HG03521 (cell line): Measurements from ENCODE around the gene MAPK7.

Experiments
- ATAC-seq: cut with Tn5 transposase; IDR thresholded peaks from one replicate; pipeline ENCODE4 v1.9.1; 2021; ENCODE audit warnings: mild to moderate bottlenecking, moderate library complexity; ENCODE audit not compliant: unreplicated experiment

MAPK7 gene

DNA sequence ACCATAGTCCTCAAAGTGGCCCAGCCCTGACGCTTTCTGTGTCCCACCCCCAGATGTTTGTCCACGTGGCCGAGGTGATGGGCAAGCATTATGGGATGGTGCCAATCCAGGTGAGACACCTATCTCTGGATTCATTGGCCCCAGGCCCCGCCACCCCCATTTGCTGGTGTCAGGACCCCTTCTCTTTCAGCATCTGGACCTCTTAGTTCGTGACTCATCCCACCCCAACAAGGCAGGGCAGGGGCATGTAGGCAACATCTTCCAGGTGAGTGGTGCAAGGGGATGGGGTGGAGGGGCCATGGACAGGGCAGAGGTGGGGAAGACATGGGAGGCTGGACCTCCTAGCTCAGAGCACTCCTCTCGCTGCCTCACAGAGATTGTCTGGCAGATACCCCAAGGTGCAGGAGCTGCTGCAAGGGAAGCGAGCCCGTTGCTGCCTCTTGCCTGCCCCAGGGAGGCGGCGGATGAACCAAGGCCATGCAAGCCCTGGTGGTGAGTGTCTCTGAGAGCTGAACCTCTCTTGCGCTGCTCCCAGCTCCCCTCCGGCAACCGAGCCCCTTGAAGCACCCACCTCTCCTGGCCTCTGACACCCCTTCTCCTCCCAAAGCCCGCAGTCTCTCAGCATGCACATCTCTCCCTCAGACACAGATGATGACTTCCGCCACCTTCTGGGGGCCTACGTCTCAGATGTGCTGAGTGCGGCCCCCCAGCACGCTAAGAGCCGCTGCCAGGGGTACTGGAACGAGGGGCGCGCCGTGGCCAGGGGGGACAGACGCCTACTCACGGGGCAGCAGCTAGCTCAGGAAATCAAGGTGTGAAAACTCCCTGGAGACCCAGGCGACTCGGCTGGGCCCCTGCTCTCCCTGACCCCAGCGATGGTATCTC is 36.3 kb downstream of the MAPK7 start:
- no peak for ATAC-seq

- no peak for ATAC-seq
These were observed 37.0 kb downstream of the MAPK7 start for GRCh38 chr17:19415311-19415710.

DNA sequence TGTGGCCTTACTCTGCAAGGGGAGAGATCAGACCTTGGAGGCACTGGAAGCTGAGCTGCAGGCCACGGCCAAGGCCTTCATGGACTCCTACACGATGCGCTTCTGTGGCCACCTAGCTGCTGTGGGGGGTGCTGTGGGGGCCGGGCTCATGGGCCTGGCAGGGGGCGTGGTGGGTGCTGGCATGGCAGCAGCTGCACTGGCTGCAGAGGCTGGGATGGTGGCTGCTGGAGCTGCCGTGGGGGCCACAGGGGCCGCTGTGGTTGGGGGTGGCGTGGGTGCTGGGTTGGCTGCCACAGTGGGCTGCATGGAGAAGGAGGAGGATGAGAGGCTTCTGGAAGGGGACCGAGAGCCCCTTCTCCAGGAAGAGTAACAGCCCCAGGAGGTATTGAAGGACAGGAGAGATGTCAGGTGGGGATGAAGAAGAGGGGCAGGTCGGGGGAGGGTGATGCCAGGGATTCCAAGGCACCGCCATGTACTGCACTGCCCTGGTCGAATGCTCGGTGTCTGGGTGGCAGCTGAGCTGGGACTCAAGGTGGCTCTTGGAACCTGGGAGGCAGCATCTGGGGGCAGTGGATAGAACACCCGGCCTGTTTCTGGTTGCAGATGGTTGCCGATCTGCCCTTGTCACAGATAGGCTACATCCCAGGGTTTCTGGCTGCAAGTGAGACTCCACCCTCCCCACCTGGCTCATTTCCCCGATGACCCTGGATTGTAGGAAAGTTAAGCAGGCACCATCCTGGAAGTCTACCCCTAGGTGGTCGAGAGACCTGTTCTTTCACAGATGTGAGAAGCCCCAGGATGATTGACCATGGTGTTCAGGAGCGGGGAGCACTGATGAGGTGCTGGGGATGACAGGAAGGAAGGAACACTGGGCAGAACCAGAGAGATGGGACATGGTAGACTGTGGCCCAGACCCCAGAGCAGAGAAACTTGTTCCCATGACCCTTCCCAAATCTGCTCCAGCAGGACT is 37.8 kb downstream of the MAPK7 start:
- ATAC-seq, result no peak

GRCh38 chr17:19417611-19418010 is 39.3 kb downstream of the MAPK7 start:
- ATAC-seq, result no peak

DNA sequence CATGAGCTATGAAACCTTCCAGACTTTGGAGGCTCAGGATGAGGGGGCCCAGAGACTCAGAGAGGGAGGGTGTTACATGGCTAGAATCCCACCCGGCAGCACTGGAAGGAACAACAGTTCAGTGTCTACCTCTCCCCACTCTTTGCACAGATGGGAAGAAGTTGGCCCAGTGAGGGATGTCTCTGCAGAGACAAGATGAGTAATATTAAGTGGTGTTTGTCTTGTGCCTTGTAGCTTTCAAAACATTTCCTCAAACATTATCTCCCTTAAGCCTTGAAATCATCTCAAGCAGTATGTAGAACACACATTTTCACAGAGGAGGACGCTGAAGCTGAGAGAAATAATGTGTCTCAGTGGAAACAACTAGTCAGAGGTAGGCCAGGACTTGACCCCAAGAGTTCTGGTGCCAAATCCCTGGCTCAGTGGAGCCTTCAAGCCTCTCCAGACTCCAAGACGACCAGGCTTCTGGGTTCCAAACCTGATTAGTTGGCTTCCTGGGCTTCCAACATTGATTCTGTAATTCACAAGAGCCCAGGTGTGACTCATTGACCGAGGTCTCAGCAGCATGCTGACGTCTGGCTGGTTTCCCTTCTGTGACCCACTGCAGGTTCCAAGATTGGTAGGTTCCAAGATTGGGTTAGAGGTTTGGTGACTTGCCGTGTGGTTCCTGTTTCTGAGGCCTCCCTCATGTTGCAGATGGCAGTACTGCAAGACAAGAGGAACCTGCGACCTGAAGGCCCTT is 40.1 kb downstream of the MAPK7 start:
- no peak for ATAC-seq

GRCh38 chr17:19421219-19421618 is 42.9 kb downstream of the MAPK7 start:
- no peak for ATAC-seq

GRCh38 chr17:19421926-19422325 is 43.6 kb downstream of the MAPK7 start:
- no peak for ATAC-seq

DNA sequence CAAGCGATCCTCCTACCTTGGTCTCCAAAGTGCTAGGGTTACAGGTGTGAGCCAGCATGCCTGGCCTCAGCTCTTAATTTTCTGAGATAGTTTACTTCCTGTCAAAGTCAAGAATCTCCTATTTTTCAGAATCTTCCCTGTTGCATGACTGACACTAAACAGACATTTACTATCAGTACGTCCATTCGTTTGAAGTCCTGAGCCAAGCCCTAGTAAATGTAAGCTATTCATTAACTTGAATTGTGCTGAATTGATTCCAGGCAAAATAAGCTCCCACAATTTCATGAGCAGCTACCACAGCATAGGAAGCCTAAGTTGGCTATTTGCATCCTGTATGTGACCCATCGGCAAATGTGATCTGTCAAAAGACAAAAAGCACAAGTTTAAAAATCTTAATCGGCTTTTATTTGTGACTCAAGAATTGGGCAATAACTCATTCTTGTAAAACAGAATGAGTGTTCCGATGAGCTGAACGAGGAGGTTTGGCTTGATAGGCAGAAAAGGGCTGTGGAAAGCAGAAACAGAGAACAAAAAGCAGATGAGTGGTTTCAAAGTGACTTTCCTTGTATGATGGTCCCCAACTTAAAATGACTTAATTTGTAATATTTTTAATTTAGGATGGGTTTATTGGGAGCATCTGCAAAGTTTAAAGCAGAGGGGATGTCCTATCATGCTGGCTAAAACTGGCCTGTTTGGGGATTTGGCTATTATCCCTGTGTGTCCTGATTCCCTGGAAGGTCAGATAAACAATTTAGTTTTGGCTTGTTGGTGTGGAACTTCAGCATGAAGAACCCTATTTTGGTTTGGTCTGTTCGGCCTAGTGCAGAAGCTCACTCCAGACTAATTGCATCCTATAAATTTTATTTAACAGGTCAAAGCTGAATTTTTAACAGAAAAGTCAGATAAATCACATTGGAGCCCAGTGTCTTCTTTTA is 46.9 kb downstream of the MAPK7 start:
- ATAC-seq, result no peak

- no peak for ATAC-seq
These were observed 48.3 kb downstream of the MAPK7 start for GRCh38 chr17:19426631-19427030.

- ATAC-seq, result no peak
These were observed 53.4 kb downstream of the MAPK7 start for GRCh38 chr17:19431691-19432090.
